AG04449 (cell line): Measurements from ENCODE around the gene MBLAC1.
A peak's percentile ranks its signal among the peaks of the same experiment; 100 is the strongest.

Experiments used
- CTCF ChIA-PET: fragments of 350-600 bp; formaldehyde crosslinking; extraction: SDS; loops from one replicate; lab custom pipeline; 2021; ENCODE audit warnings: antibody characterized with exemption; lab: Yijun Ruan, JAX
- POLR2A ChIA-PET: fragments of 400-600, 350-600 bp; formaldehyde crosslinking; extraction: SDS; loops from one replicate; lab custom pipeline; 2020; ENCODE audit warnings: antibody characterized with exemption, inconsistent platforms; lab: Yijun Ruan, JAX
- DNase-seq: peaks from one replicate; pipeline ENCODE4 v3.0.0-alpha.2; 2010; ENCODE audit warnings: low read depth, low spot score
- H3K4me3 ChIP-seq: 2 replicates; pipeline ENCODE4 v1.5.1; 2011; ENCODE audit warnings: low read depth, mild to moderate bottlenecking, control low read depth, low read length
- TF ChIP-seq, protein P1 (sequence below): IDR thresholded peaks from one replicate; pipeline ENCODE4 v1.5.1; 2011; ENCODE audit warnings: mild to moderate bottlenecking, moderate library complexity, low read length, control low read depth, inconsistent platforms; ENCODE audit not compliant: insufficient read depth; ENCODE audit errors: missing control alignments

Gene MBLAC1, protein sequence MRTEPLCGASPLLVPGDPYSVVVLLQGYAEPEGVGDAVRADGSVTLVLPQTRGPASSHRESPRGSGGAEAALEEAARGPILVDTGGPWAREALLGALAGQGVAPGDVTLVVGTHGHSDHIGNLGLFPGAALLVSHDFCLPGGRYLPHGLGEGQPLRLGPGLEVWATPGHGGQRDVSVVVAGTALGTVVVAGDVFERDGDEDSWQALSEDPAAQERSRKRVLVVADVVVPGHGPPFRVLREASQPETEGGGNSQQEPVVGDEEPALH

DNA sequence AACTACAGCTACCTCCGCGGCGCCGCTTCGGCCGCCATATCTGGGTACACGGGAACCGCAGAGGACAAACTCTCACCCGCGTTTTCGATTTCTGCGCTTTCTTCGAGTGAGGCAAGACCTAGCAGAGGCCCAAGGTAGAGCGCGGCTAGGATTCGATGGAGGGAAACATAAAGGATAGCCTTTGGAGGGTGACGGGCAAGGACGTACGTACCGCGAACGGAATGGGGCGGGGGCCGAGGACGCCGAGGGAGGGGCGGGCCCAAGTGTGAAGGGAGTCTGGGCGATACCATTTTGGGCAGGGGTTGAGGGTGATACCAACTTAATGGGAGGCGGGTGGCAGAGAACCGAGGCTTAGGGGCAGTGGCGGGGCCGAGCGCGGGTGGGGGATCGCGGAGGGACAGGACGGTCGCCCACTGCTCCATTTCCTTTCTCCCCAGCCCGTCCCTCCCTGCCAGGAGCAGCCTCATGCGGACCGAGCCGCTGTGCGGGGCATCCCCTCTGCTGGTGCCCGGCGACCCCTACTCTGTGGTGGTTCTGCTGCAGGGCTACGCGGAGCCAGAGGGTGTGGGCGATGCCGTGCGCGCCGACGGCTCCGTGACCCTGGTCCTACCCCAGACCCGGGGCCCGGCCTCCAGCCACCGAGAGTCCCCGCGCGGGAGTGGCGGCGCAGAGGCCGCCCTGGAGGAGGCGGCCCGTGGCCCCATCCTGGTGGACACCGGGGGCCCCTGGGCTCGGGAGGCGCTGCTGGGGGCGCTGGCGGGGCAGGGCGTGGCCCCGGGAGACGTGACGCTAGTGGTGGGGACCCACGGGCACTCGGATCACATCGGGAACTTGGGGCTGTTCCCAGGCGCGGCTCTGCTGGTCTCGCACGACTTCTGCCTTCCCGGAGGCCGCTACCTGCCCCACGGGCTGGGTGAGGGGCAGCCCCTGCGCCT is at the start of gene MBLAC1:
MBLAC1 (plus strand) TSS at position 37 of the 935 bp plus-strand sequence; CDS start at position 466, 429 bp downstream.
- peak; percentile 63 for DNase-seq
- POLR2A ChIA-PET, result interaction anchor here (0.6 to 1.0 kb wide), 3 partner anchors 22 to 32 kb away, joined by 3 to 8 read pairs (median 5); partner anchors contain the start of genes AP4M1 and LAMTOR4
- CTCF ChIA-PET, result interaction anchor here (7.0 to 11.8 kb wide), 2 partner anchors 17 to 87 kb away, joined by 167 to 298 read pairs; partner anchors contain the start of genes LAMTOR4 and PVRIG
- TF ChIP-seq, protein P1, sequence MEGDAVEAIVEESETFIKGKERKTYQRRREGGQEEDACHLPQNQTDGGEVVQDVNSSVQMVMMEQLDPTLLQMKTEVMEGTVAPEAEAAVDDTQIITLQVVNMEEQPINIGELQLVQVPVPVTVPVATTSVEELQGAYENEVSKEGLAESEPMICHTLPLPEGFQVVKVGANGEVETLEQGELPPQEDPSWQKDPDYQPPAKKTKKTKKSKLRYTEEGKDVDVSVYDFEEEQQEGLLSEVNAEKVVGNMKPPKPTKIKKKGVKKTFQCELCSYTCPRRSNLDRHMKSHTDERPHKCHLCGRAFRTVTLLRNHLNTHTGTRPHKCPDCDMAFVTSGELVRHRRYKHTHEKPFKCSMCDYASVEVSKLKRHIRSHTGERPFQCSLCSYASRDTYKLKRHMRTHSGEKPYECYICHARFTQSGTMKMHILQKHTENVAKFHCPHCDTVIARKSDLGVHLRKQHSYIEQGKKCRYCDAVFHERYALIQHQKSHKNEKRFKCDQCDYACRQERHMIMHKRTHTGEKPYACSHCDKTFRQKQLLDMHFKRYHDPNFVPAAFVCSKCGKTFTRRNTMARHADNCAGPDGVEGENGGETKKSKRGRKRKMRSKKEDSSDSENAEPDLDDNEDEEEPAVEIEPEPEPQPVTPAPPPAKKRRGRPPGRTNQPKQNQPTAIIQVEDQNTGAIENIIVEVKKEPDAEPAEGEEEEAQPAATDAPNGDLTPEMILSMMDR, result no peak
- peak within 1 kb of the TSS; percentile 94 for H3K4me3 ChIP-seq

- DNase-seq, result no peak
- TF ChIP-seq, protein P1, result no peak
- no peak overlapping the region for H3K4me3 ChIP-seq
- ChIA-PET CTCF (interaction anchor here (0.6 to 1.4 kb wide), 4 partner anchors 10 to 83 kb away, joined by 3 to 4 read pairs (median 4); no protein-coding TSS in a partner anchor), POLR2A (no interaction called here)
Observed at GRCh38 chr7:100077205-100077604, 49.6 kb upstream of the MBLAC1 start.

DNA sequence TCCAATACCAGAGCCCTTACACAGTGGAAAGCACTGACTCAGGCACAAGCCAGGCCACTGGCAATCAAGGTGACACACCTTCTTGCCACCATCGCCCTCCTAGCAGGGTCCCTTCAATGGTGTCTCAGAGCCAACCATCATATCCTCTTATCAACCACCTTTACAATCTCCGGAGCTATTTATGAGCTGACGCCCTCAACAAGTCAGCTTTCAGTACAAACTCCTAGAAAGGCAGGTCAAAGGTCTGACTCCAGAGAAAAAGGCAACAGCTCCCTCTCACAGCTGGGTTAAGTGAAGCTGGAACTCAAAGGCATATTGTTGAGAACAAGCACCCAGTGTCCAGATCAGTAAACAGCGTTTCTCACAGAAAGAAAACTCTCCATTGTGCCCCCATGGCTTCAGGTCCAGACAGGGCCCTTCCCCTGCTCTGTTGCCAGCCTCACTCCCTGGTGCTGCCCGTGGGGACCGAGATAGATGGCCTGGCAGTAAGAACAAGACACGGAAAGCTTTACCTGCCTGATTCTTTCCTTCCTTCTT is 47.7 kb upstream of the MBLAC1 start:
- H3K4me3 ChIP-seq, result no peak overlapping the region
- DNase-seq, result no peak
- ChIA-PET POLR2A (no interaction called here), CTCF (interaction anchor here (1.1 to 8.4 kb wide), 2 partner anchors 16 to 86 kb away, joined by 3 to 105 read pairs; no protein-coding TSS in a partner anchor)
- TF ChIP-seq, protein P1, result no peak

DNA sequence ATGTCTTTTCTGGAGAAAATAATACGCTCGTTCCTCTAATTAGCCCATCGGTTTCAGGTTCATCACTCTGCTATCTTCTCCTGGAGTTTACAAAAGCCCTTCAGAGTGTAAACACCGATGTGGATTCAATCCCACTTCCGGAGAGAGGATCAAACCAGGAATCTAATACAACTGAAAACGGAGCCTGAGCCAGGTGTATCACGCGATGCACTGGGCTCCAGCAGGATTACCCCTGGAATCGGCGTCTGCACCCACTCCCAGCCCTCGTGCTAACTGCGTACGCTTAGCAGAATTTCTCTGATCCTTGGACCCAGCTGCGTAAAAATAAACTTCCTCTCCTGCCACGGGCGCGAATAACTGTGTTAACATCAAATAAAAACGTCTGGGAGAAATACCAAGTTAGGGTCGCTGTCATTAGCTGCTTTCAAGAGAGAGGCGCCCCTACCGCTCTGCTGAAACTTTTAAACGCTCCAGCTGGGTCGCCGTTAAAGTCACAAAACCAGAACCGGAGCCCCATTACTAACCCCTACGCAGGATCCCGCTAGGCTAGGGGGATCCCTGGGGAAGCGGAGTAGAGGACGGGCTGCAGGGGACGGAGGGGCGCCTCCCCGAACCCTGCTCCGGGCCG is 45.7 kb upstream of the MBLAC1 start:
- ChIA-PET POLR2A (interaction anchor here (0.8 kb wide), 1 partner anchor 65 kb away, joined by 5 read pairs; the partner anchor contains the start of gene ZKSCAN1), CTCF (interaction anchor here (1.0 to 8.4 kb wide), 6 partner anchors 10 to 88 kb away, joined by 3 to 105 read pairs (median 6); no protein-coding TSS in a partner anchor)
- TF ChIP-seq, protein P1, result no peak
- DNase-seq, result no peak
- peak overlapping the region; percentile 97 for H3K4me3 ChIP-seq

GRCh38 chr7:100081535-100082102 is 45.1 kb upstream of the MBLAC1 start, which contains the start of gene ZNF3:
Gene ZNF3 (minus strand): TSS chr7:100081723. CDS start chr7:100077357, 4,366 bp downstream.
- H3K4me3 ChIP-seq, result peak within 1 kb of the TSS; percentile 97
- ChIA-PET POLR2A (interaction anchor here (0.7 to 0.8 kb wide), 2 partner anchors 66 to 94 kb away, joined by 3 to 5 read pairs; partner anchors contain the start of gene ZKSCAN1), CTCF (interaction anchor here (0.7 to 8.4 kb wide), 14 partner anchors 9 to 164 kb away, joined by 3 to 105 read pairs (median 6); partner anchors contain the start of genes MCM7 and ZKSCAN1)
- TF ChIP-seq, protein P1, result peak; percentile 98
- DNase-seq, result peak; percentile 95
